OCI-LY7 (cell line): ENCODE data around the gene ABCB11. TPM values are rescaled to one million over a fixed set of nuclear protein-coding genes. Genes with fewer than 3 reads are reported as not detected.
A peak's percentile ranks its signal among the peaks of the same experiment; 100 is the strongest.

Experiments used
- BruUV-seq: library from RNA; stranded (reverse); fragments of 400-500 nt; replicated peaks from 2 replicates; lab custom pipeline; 2021; lab: Mats Ljungman, UMichigan
- CTCF ChIA-PET: fragments of 300-600 bp; sonication (Branson Sonifier 250); formaldehyde crosslinking; loops from one replicate; lab custom pipeline; 2022; ENCODE audit warnings: antibody characterized with exemption; ENCODE audit not compliant: unreplicated experiment; lab: Charles Lee
- POLR2A ChIA-PET: fragments of 300-600 bp; sonication (Branson Sonifier 250); formaldehyde crosslinking; loops from one replicate; lab custom pipeline; 2022; ENCODE audit warnings: antibody characterized with exemption; lab: Charles Lee
- DNase-seq: peaks from one replicate; pipeline ENCODE4 v3.0.0-alpha.2; 2015; ENCODE audit warnings: low spot score
- H2AFZ ChIP-seq: fragments of 200-600 bp; sonication (generic), shearing (Covaris generic); 2 replicates; pipeline ENCODE4 v1.6.1; 2014; ENCODE audit warnings: mild to moderate bottlenecking, antibody characterized with exemption, low read length, moderate library complexity
- H3K27ac ChIP-seq: fragments of 200-600 bp; sonication (generic); 2 replicates; pipeline ENCODE4 v1.5.1; 2014; ENCODE audit warnings: mixed run types, low read depth, mild to moderate bottlenecking, moderate library complexity, low read length, inconsistent platforms; ENCODE audit not compliant: poor library complexity, severe bottlenecking
- H3K36me3 ChIP-seq: fragments of 200-600 bp; sonication (generic); 2 replicates; pipeline ENCODE4 v1.6.1; 2014; ENCODE audit warnings: mild to moderate bottlenecking, antibody characterized with exemption, low read length, moderate library complexity, mixed read lengths; ENCODE audit not compliant: insufficient read depth
- H3K4me1 ChIP-seq: fragments of 200-600 bp; sonication (generic); 2 replicates; pipeline ENCODE4 v1.5.1; 2014; ENCODE audit warnings: mild to moderate bottlenecking, low read length; ENCODE audit not compliant: insufficient read depth, poor library complexity, severe bottlenecking
- H3K4me2 ChIP-seq: fragments of 200-600 bp; sonication (generic); 2 replicates; pipeline ENCODE4 v1.6.1; 2014; ENCODE audit warnings: mild to moderate bottlenecking, low read length
- H3K4me3 ChIP-seq: fragments of 200-600 bp; sonication (generic); 2 replicates; pipeline ENCODE4 v1.5.1; 2014; ENCODE audit warnings: mild to moderate bottlenecking, low read depth, low read length; ENCODE audit not compliant: poor library complexity, severe bottlenecking
- H3K79me2 ChIP-seq: fragments of 200-600 bp; sonication (generic); 2 replicates; pipeline ENCODE4 v1.6.1; 2016; ENCODE audit warnings: low read depth, mild to moderate bottlenecking, low read length, moderate library complexity, mixed read lengths; ENCODE audit not compliant: insufficient read depth
- H3K9me2 ChIP-seq: fragments of 200-600 bp; sonication (generic); 2 replicates; pipeline ENCODE4 v1.6.1; 2016; ENCODE audit warnings: mild to moderate bottlenecking, low read length, mixed read lengths; ENCODE audit not compliant: insufficient read depth
- H3K9me3 ChIP-seq: fragments of 200-600 bp; sonication (generic); 2 replicates; pipeline ENCODE4 v1.6.1; 2014; ENCODE audit warnings: mild to moderate bottlenecking, mixed run types, low read length, mixed read lengths
- H4K20me1 ChIP-seq: fragments of 200-600 bp; sonication (generic); 2 replicates; pipeline ENCODE4 v1.6.1; 2014; ENCODE audit warnings: mild to moderate bottlenecking, antibody characterized with exemption, low read length, moderate library complexity, mixed read lengths; ENCODE audit not compliant: insufficient read depth
- CTCF ChIP-seq: fragments of 200-600 bp; sonication (generic); conservative IDR thresholded peaks from 2 replicates; pipeline ENCODE4 v1.5.1; 2014; ENCODE audit warnings: mild to moderate bottlenecking, antibody characterized with exemption, low read length, moderate library complexity, mixed read lengths
- EZH2phosphoT487 ChIP-seq: fragments of 200-600 bp; sonication (generic); IDR thresholded peaks from 2 replicates; pipeline ENCODE4 v1.6.1; 2018; ENCODE audit warnings: low read depth, borderline replicate concordance, mild to moderate bottlenecking, mixed run types, antibody characterized with exemption, low read length, moderate library complexity, mixed read lengths
- intact Hi-C: fragments of 100-400 bp; cut with micrococcal nuclease; formaldehyde crosslinking; loops from one replicate; pipeline ENCODE4 v1.10.0; 2022; ENCODE audit not compliant: unreplicated experiment
- total RNA-seq, 2 experiments: library from RNA; depleted of rRNA in 1 of 2; stranded (reverse); fragments of >200 nt in 1 of 2; shearing (Covaris generic) in 1 of 2; gene quantifications; 2 replicates each; pipeline ENCODE4 v1.2.3, GENCODE V29; 2014 to 2022

ABCB11 gene
- total RNA-seq, 2 experiments from 2014 or later = 0.04 TPM; not detected in 1

DNA sequence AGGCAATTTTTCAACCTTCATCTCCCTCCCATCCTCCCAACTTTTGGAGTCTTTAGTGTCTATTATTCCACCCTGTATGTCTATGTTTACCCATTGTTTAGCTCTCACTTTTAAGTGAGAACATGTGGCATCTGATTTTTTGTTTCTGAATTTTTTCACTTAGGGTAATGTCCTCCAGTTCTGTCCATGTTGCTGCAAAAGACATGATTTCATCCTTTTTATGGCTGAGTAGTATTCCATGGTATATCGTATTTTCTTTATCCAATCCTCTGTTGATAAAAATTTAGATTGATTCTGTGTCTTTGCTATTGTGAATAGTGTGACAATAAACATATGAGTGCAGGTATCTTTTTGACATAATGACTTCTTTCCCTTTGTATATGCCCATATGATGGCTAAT is 81.8 kb downstream of the ABCB11 start:
- intact Hi-C loops = no loop called here
- no peak overlapping the region for H2AFZ ChIP-seq
- H3K9me3 ChIP-seq = no peaks in the 10 kb centered on the region
- no peaks in the 10 kb centered on the region for H4K20me1 ChIP-seq
- H3K9me2 ChIP-seq = 0 out of 2 replicates have a peak, but pooled peaks cover 3% of the 10 kb centered on the region
- H3K79me2 ChIP-seq = no peaks in the 10 kb centered on the region
- CTCF ChIA-PET = no interaction called here
- H3K36me3 ChIP-seq = no peaks in the 10 kb centered on the region
- no peaks in the 10 kb centered on the region for H3K4me1 ChIP-seq
- POLR2A ChIA-PET = no interaction called here
- H3K4me2 ChIP-seq = no peak overlapping the region
- TF ChIP-seq EZH2phosphoT487 (no peak), CTCF (no peak)
- H3K4me3 ChIP-seq = no peak overlapping the region
- no TSS peak for BruUV-seq
- DNase-seq = no peak
- H3K27ac ChIP-seq = no peak overlapping the region

- no TSS peak for BruUV-seq
- peak; percentile 26 for DNase-seq
- Histone ChIP-seq H3K4me1 (no peaks in the 10 kb centered on the region), H4K20me1 (no peaks in the 10 kb centered on the region), H3K9me3 (no peaks in the 10 kb centered on the region), H3K27ac (no peak overlapping the region), H3K4me2 (no peak overlapping the region), H3K79me2 (no peaks in the 10 kb centered on the region), H3K4me3 (no peak overlapping the region), H3K36me3 (no peaks in the 10 kb centered on the region), H3K9me2 (0 out of 2 replicates have a peak, but pooled peaks cover 3% of the 10 kb centered on the region), H2AFZ (no peak overlapping the region)
- TF ChIP-seq CTCF (peak; percentile 83), EZH2phosphoT487 (no peak)
- ChIA-PET POLR2A (no interaction called here), CTCF (no interaction called here)
- intact Hi-C loops = no loop called here
These were observed 82.4 kb downstream of the ABCB11 start for GRCh38 chr2:168948621-168949212.

- no peak for TF ChIP-seq EZH2phosphoT487
- TF ChIP-seq CTCF = no peak
- BruUV-seq = no TSS peak
- H3K4me2 ChIP-seq = no peak overlapping the region
- no peak for DNase-seq
- no peak overlapping the region for H3K27ac ChIP-seq
- H3K9me3 ChIP-seq = no peaks in the 10 kb centered on the region
- intact Hi-C loops = no loop called here
- H3K4me3 ChIP-seq = no peak overlapping the region
- no peaks in the 10 kb centered on the region for H4K20me1 ChIP-seq
- ChIA-PET CTCF (no interaction called here), POLR2A (no interaction called here)
- no peaks in the 10 kb centered on the region for H3K9me2 ChIP-seq
- H3K79me2 ChIP-seq = no peaks in the 10 kb centered on the region
- no peaks in the 10 kb centered on the region for H3K4me1 ChIP-seq
- H3K36me3 ChIP-seq = no peaks in the 10 kb centered on the region
- no peak overlapping the region for H2AFZ ChIP-seq
These were observed 85.6 kb downstream of the ABCB11 start for GRCh38 chr2:168945508-168945907.
